HG02943 (cell line): ENCODE results near the gene ME2.
"Not testable (repeated sequence)": the region's sequence is repeated elsewhere in the genome, so short reads cannot be mapped to it uniquely, and the experiment has no call there.

ENCODE experiments used
- ATAC-seq: cut with Tn5 transposase; IDR thresholded peaks from one replicate; pipeline ENCODE4 v1.9.1; 2021; ENCODE audit warnings: mild to moderate bottlenecking, low read depth, moderate library complexity; ENCODE audit not compliant: unreplicated experiment

The ME2 gene

GRCh38 chr18:50969448-50969847 is 90.5 kb downstream of the ME2 start:
- no peak for ATAC-seq

- no peak for ATAC-seq
Observed at GRCh38 chr18:50970006-50970405, 91.1 kb downstream of the ME2 start.

DNA sequence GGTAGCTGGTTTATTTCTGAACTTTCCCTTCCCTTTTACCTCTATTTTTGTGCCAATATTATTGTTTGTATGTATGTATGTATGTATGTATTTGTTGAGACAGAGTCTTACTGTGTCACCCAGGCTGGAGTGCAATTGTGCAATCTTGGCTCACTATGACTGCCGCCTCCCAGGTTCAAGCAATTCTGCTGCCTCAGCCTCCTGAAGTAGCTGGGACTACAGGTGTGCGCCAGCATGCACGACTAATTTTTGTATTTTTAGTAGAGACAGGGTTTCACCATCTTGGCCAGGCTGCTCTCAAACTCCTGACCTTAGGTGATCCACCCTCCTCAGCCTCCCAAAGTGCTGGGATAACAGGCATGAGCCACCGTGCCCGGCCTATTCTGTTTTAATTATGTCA is 93.5 kb downstream of the ME2 start:
- ATAC-seq: not testable (repeated sequence)

DNA sequence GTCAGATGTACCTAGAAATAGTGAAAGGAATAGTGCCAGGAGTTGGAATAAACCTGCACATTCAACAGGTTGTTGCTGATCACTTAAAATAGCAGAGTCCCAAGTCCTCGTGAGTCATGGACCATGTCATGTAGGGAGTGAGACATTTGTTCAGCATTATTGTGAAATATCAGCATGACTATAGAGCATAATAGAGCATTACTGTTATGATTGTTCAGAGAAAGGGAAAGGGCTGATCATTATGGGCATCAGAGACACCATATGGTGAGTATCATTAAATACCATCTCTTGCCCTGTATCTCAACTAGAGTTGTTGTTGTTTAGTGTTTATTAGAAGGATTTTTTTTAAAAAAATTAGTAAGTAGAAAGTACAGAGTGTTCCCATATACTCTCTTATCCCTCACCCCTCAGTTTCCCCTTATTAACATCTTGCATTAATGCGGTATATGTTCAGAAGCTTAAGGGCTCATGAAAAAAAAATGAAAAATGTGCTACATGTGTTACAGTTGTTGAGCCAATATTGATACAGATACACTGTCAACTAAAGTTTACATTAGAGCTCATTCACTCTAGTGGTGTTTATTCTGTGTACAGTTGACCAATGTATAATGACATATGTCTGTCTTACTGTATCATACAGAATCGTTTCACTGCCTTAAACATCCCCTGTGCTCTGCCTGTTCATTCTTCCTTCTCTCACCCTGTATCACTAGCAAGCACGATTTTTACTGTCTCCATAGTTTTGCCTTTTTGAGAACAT is 94.6 kb downstream of the ME2 start:
- no peak for ATAC-seq

DNA sequence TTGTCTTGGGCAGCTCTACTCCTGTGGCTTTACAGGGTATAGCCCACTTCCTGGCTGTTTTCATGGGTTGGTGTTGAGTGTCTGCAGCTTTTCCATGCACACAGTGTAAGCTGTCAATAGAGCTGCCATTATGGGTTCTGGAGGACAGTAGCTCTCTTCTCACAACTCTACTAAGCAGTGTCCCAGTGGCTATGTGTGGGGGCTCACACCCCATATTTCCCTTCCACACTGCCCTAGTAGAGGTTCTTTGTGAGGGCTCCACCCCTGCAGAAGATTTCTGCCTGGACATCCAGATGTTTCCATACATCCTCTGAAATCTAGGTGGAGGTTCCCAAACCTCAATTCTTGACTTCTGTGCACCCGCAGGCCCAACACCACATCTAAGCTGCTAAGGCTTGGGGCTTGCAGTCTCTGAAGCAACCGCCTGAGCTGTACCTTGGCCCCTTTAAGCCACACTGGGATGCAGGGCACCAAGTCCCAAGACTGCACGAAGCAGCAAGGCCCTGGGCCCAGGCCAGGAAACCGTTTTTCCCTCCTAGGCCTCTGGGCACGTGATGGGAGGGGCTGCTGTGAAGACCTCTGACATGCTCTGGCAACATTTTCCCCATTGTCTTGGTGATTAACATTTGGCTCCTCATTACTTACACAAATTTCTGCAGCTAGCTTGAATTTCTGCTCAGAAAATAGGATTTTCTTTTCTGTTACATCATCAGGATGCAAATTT is 98.3 kb downstream of the ME2 start:
- no peak for ATAC-seq

DNA sequence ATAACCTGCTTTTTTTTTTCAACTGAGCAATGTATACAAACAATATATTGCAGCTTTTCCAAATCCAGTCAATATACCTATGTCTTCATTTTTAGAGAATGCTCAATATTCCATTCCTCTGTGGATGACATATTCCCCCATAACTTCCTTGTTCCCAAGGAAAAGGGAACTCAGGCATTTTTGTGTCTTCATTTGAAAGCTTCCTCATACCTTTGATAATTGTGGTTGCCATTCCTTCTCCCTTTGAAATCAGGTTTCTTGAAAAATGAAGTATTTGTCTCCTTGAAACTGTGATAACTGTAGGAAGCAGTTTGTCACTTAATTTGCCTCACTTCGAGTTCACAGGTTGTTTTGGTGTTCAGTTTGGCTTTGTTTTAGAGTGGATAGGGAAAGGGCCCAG is 102.5 kb downstream of the ME2 start:
- ATAC-seq: no peak

DNA sequence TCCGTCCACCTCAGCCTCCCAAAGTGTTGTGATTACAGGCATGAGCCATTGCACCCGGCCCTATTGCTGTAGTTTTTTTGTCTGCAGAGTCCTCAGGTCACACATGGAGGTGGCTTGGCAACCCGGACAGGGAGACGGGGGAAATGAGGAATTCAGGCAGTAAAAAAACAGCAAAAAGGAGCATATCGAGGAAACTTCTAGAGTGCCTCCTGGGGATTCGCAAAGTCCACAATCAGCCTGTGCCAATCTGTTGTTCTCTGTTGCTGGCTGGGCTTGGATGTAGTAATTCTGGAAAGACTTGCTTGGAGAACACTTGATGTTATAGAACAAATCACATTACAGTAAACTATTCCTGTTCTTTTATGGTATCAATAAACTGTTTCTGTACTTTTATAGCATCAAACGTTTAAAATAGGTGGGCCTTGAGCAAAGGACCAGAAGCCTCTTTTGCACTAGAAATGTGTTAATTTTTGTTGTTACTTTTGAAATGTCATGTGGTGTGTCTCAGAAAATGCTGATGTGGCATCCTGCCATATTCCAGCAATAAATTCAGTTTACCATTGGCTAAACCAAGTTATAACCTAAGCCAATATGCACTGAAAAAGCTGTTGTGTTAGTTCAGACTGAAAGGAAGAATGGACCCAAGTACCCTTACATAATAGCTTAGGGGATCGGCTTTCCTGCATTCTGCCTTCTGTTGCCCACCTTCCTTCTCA is 103.3 kb downstream of the ME2 start:
- ATAC-seq: no peak

- no peak for ATAC-seq
Observed at GRCh38 chr18:50982802-50983179, 103.9 kb downstream of the ME2 start.

- ATAC-seq: no peak
Observed at GRCh38 chr18:50986360-50987087, 107.6 kb downstream of the ME2 start.

GRCh38 chr18:50987261-50987660 is 108.3 kb downstream of the ME2 start:
- ATAC-seq: no peak

GRCh38 chr18:50989711-50990110 is 110.8 kb downstream of the ME2 start:
- ATAC-seq: no peak

DNA sequence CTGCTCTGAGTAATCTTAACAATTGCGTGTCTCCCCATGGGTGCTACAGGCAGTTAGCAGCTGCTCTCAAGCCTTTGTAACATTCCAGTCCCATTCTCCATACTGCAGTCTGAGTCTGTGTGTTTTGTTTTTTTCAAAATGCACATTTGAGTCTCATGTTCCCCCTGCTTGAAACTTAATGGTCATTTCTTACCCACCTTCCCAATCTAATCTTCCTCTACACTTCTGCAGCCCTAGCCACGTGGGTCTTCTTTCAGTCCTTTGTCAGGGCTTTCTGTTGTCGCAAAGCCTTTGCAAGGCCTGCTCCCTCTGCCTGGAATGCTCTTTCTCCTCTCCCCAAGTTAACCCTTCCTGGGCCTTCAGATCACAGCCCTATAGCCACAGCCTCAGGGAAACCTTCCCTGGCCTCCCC is 113.4 kb downstream of the ME2 start:
- no peak for ATAC-seq

GRCh38 chr18:50994031-50994430 is 115.1 kb downstream of the ME2 start:
- ATAC-seq: no peak

DNA sequence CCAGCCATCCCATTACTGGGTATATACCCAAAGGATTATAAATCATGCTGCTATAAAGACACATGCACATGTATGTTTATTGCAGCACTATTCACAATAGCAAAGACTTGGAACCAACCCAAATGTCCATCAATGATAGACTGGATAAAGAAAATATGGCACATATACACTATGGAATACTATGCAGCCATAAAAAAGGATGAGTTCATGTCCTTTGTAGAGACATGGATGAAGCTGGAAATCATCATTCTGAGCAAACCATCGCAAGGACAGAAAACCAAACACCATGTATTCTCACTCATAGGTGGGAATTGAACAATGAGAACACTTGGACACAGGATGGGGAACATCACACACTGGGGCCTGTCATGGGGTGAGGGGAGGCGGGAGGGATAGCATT is 124.3 kb downstream of the ME2 start:
- not testable (repeated sequence) for ATAC-seq
